K562 (cell line): ENCODE measurements around the gene FAM174C. TPM values are rescaled to one million over a fixed set of nuclear protein-coding genes. Genes with fewer than 3 reads are reported as not detected.

Experiments used
- CEBPG ChIP-seq, 3 experiments: fragments of 200-800 bp in 1 of 3; sonication (Bioruptor generic) in 1 of 3; sonication (generic) in 1 of 3; formaldehyde crosslinking in 1 of 3; IDR thresholded peaks in 2 of 3; conservative IDR thresholded peaks in 1 of 3; 2 replicates each; pipeline versions ENCODE4 v1.6.1 to v1.8.0; 2016 to 2022; ENCODE audit warnings: missing compliant biosample characterization in 2 of 3, missing genetic modification characterization in 2 of 3, mild to moderate bottlenecking in 1 of 3, missing genetic modification reagents in 1 of 3
- CTCF ChIP-seq, 3 experiments: IDR thresholded peaks in 2 of 3; conservative IDR thresholded peaks in 1 of 3; 2 replicates each; pipeline ENCODE4 v1.5.1; 2011 to 2012; ENCODE audit warnings: low read length in 3 of 3, mild to moderate bottlenecking in 3 of 3, control low read depth in 2 of 3, improper control_type of control experiment in 1 of 3, inconsistent platforms in 1 of 3, low read depth in 1 of 3, mixed read lengths in 1 of 3, moderate library complexity in 1 of 3; ENCODE audit not compliant: insufficient read depth in 2 of 3
- FOXK1 ChIP-seq: sonication (generic); formaldehyde crosslinking; IDR thresholded peaks from 2 replicates; pipeline ENCODE4 v1.8.0; 2022; ENCODE audit warnings: missing genetic modification reagents, mild to moderate bottlenecking, borderline replicate concordance
- GATAD2A ChIP-seq: fragments of 450-650 bp; IDR thresholded peaks from 2 replicates; pipeline ENCODE4 v1.6.1; 2017
- HMGXB4 ChIP-seq: sonication (generic); formaldehyde crosslinking; IDR thresholded peaks from 2 replicates; pipeline ENCODE4 v1.8.1; 2023; ENCODE audit warnings: mild to moderate bottlenecking, missing genetic modification reagents
- RHOXF2B ChIP-seq: fragments of 250-450 bp; sonication (Bioruptor Pico); conservative IDR thresholded peaks from 2 replicates; pipeline ENCODE4 v1.5.1; 2021
- RNF219 ChIP-seq: fragments of 250-450 bp; sonication (Bioruptor Pico); IDR thresholded peaks from 2 replicates; pipeline ENCODE4 v1.5.0; 2022; ENCODE audit warnings: mild to moderate bottlenecking
- TAF1 ChIP-seq: IDR thresholded peaks from 2 replicates; pipeline ENCODE4 v1.6.1; 2011; ENCODE audit warnings: mild to moderate bottlenecking, low read length, moderate library complexity; ENCODE audit not compliant: insufficient read depth, control insufficient read depth, severe bottlenecking; ENCODE audit errors: extremely low read depth
- ZNF146 ChIP-seq: IDR thresholded peaks from one replicate; pipeline ENCODE4 v1.6.1; 2018; ENCODE audit warnings: missing compliant biosample characterization; ENCODE audit not compliant: unreplicated experiment
- ZNF408 ChIP-seq: fragments of 250-450 bp; sonication (Bioruptor Pico); IDR thresholded peaks from 2 replicates; pipeline ENCODE4 v1.4.0; 2020; ENCODE audit warnings: low read depth, mild to moderate bottlenecking, moderate library complexity
- ZNF589 ChIP-seq: fragments of 200-800 bp; sonication (Bioruptor generic); IDR thresholded peaks from 2 replicates; pipeline ENCODE4 v1.6.1; 2016; ENCODE audit warnings: low read depth, missing genetic modification characterization, missing compliant biosample characterization
- polyA plus RNA-seq, 8 experiments: library from polyadenylated mRNA; depleted of rRNA in 4 of 8; stranded (reverse) in 5 of 8; unstranded in 3 of 8; fragments of >200 nt; fragmentation: Nextera tagmentation in 2 of 8; fragmentation: Illumina TruSeq in 1 of 8; extraction: Ambion mirVana in 2 of 8; extraction: Trizol in 1 of 8; gene quantifications; 2 replicates each; pipeline versions ENCODE4 v1.2.1 to v1.2.3, GENCODE V29; 2011 to 2014; ENCODE audit warnings: inconsistent platforms in 1 of 8, missing spikeins in 1 of 8
- total RNA-seq, 7 experiments: library from RNA; depleted of rRNA in 6 of 7; stranded (reverse); fragments of >200 nt in 6 of 7; fragmentation: Illumina TruSeq in 2 of 7; extraction: Trizol in 2 of 7; gene quantifications; 2 replicates each; pipeline versions ENCODE4 v1.2.1 to v1.2.3, GENCODE V29; 2011 to 2021; ENCODE audit warnings: low replicate concordance in 1 of 7

FAM174C gene
- total and polyA plus RNA-seq, 9 of the 15 experiments (the other 6 are each of a cell fraction or from before 2014, with no cell fraction given) = 0.66 to 89.6 (median 20.3) TPM

- TF ChIP-seq CTCF (IDR thresholded peaks at IDR 0.05 in 2 of 3, conservative IDR thresholded peaks at IDR 0.05 in 1 of 3; ENCODE audit: insufficient read depth in 2 of 3, low read depth in 1 of 3, low read length in 3 of 3) (no peak), ZNF146 (peak; percentile 6), ZNF408 (no peak), ZNF589 (CRISPR knock-in tag) (no peak), TAF1 (no peak), GATAD2A (peak; percentile 21; the same call in 1 of the 2 replicates), FOXK1 (CRISPR knock-in tag) (0 out of 2 replicates have a peak, but pooled peaks have one; percentile 23), CEBPG (CRISPR knock-in tag; IDR thresholded peaks at IDR 0.05) (peak; percentile 60), CEBPG (tag; conservative IDR thresholded peaks at IDR 0.05 in 1 of 2, IDR thresholded peaks at IDR 0.05 in 1 of 2) (no peak), HMGXB4 (peak; percentile 34; the same call in 1 of the 2 replicates), RHOXF2B (no peak), RNF219 (CRISPR knock-in tag) (no peak)
Measured at GRCh38 chr19:1268226-1269064, 6.9 kb upstream of the FAM174C start (continued).
